Body of pancreas (tissue), 4 donors: ENCODE measurements around the gene NEUROG3. TPM values are rescaled to one million over a fixed set of nuclear protein-coding genes. Genes with fewer than 3 reads are reported as not detected.

Experiments
- ATAC-seq: fragments of 150-250 bp; one replicate; pipeline ENCODE4 v1.9.1; 2016
- DNase-seq, 4 donors: peaks; one replicate each; pipeline ENCODE4 v3.0.0-alpha.2; 2019
- H3K27ac ChIP-seq, 4 donors: fragments of 200-600 bp; sonication (generic); 1 replicate in 3 of 4; 2 replicates in 1 of 4; pipeline versions ENCODE4 v1.5.1 to v1.6.1; 2016 to 2019; ENCODE audit warnings: mild to moderate bottlenecking in 1 of 4, mixed read lengths in 1 of 4, moderate library complexity in 1 of 4
- H3K27me3 ChIP-seq, 2 donors: fragments of 200-600 bp; sonication (generic); one replicate each; pipeline ENCODE4 v1.6.0; 2016; ENCODE audit warnings: mild to moderate bottlenecking in 1 of 2
- H3K36me3 ChIP-seq, 2 donors: fragments of 200-600 bp; sonication (generic); replicated peaks in 1 of 2; 2 replicates each; pipeline ENCODE4 v1.5.1; 2016; ENCODE audit warnings: low read depth in 2 of 2; ENCODE audit not compliant: insufficient read depth in 1 of 2
- H3K4me1 ChIP-seq: fragments of 200-600 bp; sonication (generic); one replicate; pipeline ENCODE4 v1.6.0; 2016
- H3K4me3 ChIP-seq, 2 donors: fragments of 200-600 bp; sonication (generic); 1 replicate in 1 of 2; 2 replicates in 1 of 2; pipeline ENCODE4 v1.5.1; 2016 to 2019
- H3K9me3 ChIP-seq, 3 donors: fragments of 200-600 bp; sonication (generic); 1 replicate in 2 of 3; 2 replicates in 1 of 3; pipeline ENCODE4 v1.5.1; 2016
- POLR2A ChIP-seq, 3 donors: fragments of 450-650 bp; IDR thresholded peaks; one replicate each; pipeline ENCODE4 v1.6.1; 2016; ENCODE audit warnings: antibody characterized with exemption in 3 of 3, mild to moderate bottlenecking in 2 of 3
- WGBS, 2 donors: methylation state at CpG; one replicate each; pipeline ENCODE4 v1.1.5; 2017; 5-methylcytosine and 5-hydroxymethylcytosine counted together
- intact Hi-C: fragments of 100-400 bp; cut with DNase I; formaldehyde crosslinking; loops from one replicate; pipeline ENCODE4 v1.15.1; 2023
- total RNA-seq, 2 donors: library from RNA; depleted of rRNA; stranded (reverse); fragments of >200 nt; gene quantifications; one replicate each; pipeline ENCODE4 v1.1.0, GENCODE V29; 2016
- TF ChIP-seq, protein P1 (sequence below), 7 experiments: fragments of 450-650 bp in 4 of 7; fragments of 200-600 bp in 3 of 7; sonication (generic) in 3 of 7; IDR thresholded peaks; one replicate each; pipeline ENCODE4 v1.5.1; 2016 to 2019; ENCODE audit warnings: antibody characterized with exemption in 7 of 7

NEUROG3 gene, protein sequence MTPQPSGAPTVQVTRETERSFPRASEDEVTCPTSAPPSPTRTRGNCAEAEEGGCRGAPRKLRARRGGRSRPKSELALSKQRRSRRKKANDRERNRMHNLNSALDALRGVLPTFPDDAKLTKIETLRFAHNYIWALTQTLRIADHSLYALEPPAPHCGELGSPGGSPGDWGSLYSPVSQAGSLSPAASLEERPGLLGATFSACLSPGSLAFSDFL
- total RNA-seq: not detected

DNA sequence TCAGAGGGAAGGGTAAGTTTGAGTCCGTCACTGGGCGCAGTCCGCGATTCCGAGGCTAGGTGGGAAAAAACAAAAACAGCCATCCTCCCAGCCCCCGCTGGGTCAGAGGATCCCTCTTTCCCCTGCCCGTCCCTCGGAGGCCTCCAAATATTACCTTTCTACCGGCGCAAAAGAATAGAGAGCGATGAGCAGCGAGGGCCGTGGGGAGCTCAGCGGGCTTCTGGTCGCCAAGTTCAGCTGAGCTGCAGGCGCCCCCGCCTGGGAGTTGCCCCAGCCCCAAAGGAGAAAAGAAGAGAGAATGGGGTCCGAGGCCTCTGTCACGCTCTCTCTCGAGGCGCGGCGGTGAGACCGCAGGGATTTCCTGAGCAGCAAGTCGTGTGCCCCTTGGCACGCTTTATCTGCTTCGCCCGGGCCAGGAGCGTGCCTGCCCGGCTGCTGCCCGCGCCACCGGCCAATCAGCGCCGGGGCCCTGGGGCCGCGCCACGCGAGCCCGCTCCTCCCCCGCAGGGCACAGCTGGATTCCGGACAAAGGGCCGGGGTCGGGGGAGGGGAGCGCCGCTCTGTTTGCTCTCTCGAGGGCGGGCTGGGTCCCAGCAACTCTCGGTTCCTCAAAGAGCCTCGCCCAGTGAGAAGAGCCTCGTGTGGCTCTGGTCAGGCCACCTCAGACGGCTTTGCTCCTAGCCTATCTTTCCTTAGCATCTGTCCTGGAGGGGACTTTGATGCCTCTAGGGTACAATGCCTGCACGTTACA is at the start of gene NEUROG3:
TSS of gene NEUROG3 (minus strand) at position 367 of the 751 bp plus-strand sequence. CDS start 379 bp downstream, outside the sequence.
- H3K27ac ChIP-seq: no peak within 1 kb of the TSS
- H3K27me3 ChIP-seq: peaks cover 0 to 49% of the 10 kb centered on the region in 2 donors
- DNase-seq (no peak), ATAC-seq (no peak)
- peaks cover 42% of the 10 kb centered on the region for H3K4me1 ChIP-seq
- H3K9me3 ChIP-seq: no peaks in the 10 kb centered on the region
- intact Hi-C loops: no loop called here
- no peaks in the 10 kb centered on the region for H3K36me3 ChIP-seq
- TF ChIP-seq, protein P1, sequence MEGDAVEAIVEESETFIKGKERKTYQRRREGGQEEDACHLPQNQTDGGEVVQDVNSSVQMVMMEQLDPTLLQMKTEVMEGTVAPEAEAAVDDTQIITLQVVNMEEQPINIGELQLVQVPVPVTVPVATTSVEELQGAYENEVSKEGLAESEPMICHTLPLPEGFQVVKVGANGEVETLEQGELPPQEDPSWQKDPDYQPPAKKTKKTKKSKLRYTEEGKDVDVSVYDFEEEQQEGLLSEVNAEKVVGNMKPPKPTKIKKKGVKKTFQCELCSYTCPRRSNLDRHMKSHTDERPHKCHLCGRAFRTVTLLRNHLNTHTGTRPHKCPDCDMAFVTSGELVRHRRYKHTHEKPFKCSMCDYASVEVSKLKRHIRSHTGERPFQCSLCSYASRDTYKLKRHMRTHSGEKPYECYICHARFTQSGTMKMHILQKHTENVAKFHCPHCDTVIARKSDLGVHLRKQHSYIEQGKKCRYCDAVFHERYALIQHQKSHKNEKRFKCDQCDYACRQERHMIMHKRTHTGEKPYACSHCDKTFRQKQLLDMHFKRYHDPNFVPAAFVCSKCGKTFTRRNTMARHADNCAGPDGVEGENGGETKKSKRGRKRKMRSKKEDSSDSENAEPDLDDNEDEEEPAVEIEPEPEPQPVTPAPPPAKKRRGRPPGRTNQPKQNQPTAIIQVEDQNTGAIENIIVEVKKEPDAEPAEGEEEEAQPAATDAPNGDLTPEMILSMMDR (IDR thresholded peaks at IDR 0.05): no peak
- 0 to 1% methylated on average over 3 to 46 of the region's 53 CpGs for WGBS, 2 donors
- no peak within 1 kb of the TSS for H3K4me3 ChIP-seq

DNA sequence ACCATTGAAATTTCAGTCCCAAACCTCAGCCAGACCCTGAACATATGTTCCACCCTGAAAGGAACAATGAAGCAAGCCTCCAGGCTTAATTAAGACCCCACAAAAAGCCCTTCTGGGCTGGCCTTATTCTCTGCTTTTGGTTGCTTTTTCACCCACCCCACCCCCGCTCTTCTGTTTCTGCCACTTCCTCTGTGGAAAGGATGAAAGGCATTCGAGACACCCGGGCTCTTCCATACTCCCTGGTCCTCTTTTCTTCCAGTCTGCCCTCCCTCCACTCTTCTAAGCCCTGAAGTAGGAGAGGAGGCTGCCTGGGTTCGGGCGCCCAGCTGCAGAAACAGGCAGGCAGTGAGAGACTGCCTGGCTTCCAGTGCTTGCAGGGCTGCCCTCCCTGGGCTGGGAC is 47.4 kb upstream of the NEUROG3 start:
- intact Hi-C loops: no loop called here
- Histone ChIP-seq H3K36me3 (no peaks in the 10 kb centered on the region), H3K4me1 (no peaks in the 10 kb centered on the region), H3K4me3 (no peak overlapping the region), H3K27ac (no peak overlapping the region), H3K27me3 (no peaks in the 10 kb centered on the region), H3K9me3 (no peaks in the 10 kb centered on the region)
- ATAC-seq (no peak), DNase-seq (no peak)
- 54 to 56% methylated on average over 5 of the region's 5 CpGs for WGBS, 2 donors
- TF ChIP-seq POLR2A (IDR thresholded peaks at IDR 0.05): no peak
- TF ChIP-seq, protein P1 (IDR thresholded peaks at IDR 0.05): no peak

DNA sequence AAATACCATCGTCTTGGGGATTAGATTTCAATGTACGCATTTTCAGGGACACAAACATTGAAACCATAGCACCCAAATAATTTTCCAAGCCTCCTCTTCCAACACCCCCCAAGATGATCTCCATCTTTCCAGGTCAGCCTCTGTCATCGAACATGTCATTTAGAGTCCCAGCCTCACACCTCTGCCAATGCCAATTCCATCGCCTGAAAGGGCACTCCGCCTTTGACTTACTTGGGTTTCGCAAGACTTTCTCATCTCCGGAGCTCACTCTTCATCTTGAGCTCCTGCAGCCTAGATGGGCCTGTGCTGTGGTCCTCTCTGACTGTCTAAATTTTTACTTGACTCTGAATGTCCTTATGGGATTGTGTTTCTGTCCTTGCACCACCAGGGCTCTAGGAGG is 46.4 kb upstream of the NEUROG3 start:
- intact Hi-C loops: no loop called here
- DNase-seq: no peak
- Histone ChIP-seq H3K9me3 (no peaks in the 10 kb centered on the region), H3K27ac (no peak overlapping the region), H3K4me3 (no peak overlapping the region), H3K36me3 (no peaks in the 10 kb centered on the region), H3K27me3 (no peaks in the 10 kb centered on the region), H3K4me1 (no peaks in the 10 kb centered on the region)
- no peak for TF ChIP-seq POLR2A (IDR thresholded peaks at IDR 0.05)
- TF ChIP-seq, protein P1 (IDR thresholded peaks at IDR 0.05): no peak
- ATAC-seq: no peak
- WGBS, 2 donors: 74 to 87% methylated on average over 7 of the region's 7 CpGs

DNA sequence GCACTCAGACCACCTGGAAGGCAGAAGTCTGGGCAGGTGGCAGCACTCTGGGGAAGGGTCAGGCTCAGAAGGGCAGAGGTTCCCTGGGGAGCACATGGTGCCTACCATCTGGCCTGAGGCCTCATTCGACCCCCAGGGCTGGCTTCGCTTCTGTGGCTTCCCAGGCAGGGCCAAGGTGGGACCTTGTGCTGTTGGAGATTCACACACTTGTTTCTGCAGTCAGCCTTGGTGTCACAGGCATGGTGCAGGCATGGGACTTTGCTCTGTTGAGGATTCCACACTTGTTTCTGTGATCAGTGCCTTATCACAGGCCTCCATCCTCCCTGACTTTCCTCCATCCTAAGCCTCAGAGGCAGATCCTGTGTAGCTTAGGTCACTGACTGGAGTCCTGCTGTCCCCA is 45.5 kb upstream of the NEUROG3 start:
- no peak overlapping the region for H3K4me3 ChIP-seq
- 79% methylated on average over 2 of the region's 2 CpGs; no CpG with 5 or more reads in 1 of the 2 donors for WGBS, 2 donors

More for the DNA sequence above, 45.5 kb upstream of the NEUROG3 start:
- DNase-seq (no peak), ATAC-seq (no peak)
- Histone ChIP-seq H3K27me3 (no peaks in the 10 kb centered on the region), H3K27ac (no peak overlapping the region), H3K9me3 (no peaks in the 10 kb centered on the region), H3K4me1 (no peaks in the 10 kb centered on the region), H3K36me3 (no peaks in the 10 kb centered on the region)
- TF ChIP-seq POLR2A (IDR thresholded peaks at IDR 0.05): no peak
- TF ChIP-seq, protein P1 (IDR thresholded peaks at IDR 0.05): no peak
- intact Hi-C loops: no loop called here
